Neural progenitor cell (in vitro differentiated cells): ENCODE measurements around the gene AQP5.

ENCODE experiments used
- EZH2 ChIP-seq: fragments of 200-600 bp; sonication (generic); IDR thresholded peaks from 2 replicates; pipeline ENCODE4 v1.6.1; 2017; ENCODE audit warnings: antibody characterized with exemption, mild to moderate bottlenecking, moderate library complexity
- EZH2phosphoT487 ChIP-seq: fragments of 200-600 bp; sonication (generic); IDR thresholded peaks from 2 replicates; pipeline ENCODE4 v1.6.1; 2017; ENCODE audit warnings: antibody characterized with exemption
- TF ChIP-seq, protein P1 (sequence below): fragments of 200-600 bp; sonication (generic); IDR thresholded peaks from 2 replicates; pipeline ENCODE4 v1.5.1; 2017; ENCODE audit warnings: antibody characterized with exemption, mild to moderate bottlenecking

DNA sequence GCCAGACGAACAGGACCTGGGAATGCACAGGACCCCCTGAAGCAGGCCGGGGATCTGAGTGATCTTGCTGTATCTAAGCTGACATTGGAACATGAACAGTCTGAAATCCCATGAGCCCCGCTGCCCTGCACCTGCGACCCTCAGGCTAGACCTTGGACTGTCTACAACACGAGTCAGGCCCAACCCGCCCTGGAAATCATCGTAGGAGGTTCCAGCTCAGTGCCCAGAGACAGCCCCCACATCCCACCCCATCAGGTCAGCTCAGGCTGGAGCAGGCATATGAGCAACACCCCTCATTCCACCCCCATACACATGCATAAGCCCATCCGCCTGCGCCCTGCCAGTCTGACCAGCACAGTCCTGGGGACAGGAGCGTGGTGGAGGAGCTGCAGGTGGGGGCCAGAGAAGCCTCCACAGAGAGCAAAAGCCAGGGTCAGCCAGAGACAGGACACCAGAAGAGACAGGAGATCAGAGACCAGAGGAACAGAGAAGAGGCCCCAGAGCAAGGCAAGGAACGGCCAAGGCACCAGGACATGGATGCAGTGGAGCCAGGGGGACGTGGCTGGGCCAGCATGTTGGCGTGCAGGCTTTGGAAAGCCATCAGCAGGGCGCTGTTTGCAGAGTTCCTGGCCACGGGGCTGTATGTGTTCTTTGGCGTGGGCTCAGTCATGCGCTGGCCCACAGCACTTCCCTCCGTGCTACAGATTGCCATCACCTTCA lies 11.1 kb downstream of the AQP5 start, which contains the start of gene AQP6:
- TF ChIP-seq EZH2 (no peak), EZH2phosphoT487 (no peak)
- TF ChIP-seq, protein P1, sequence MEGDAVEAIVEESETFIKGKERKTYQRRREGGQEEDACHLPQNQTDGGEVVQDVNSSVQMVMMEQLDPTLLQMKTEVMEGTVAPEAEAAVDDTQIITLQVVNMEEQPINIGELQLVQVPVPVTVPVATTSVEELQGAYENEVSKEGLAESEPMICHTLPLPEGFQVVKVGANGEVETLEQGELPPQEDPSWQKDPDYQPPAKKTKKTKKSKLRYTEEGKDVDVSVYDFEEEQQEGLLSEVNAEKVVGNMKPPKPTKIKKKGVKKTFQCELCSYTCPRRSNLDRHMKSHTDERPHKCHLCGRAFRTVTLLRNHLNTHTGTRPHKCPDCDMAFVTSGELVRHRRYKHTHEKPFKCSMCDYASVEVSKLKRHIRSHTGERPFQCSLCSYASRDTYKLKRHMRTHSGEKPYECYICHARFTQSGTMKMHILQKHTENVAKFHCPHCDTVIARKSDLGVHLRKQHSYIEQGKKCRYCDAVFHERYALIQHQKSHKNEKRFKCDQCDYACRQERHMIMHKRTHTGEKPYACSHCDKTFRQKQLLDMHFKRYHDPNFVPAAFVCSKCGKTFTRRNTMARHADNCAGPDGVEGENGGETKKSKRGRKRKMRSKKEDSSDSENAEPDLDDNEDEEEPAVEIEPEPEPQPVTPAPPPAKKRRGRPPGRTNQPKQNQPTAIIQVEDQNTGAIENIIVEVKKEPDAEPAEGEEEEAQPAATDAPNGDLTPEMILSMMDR: no peak
